PFSK-1 (cell line): ENCODE data around the gene KCNJ9.

Experiments
- FOXP2 ChIP-seq: optimal IDR thresholded peaks from 2 replicates; pipeline ENCODE3; 2011; ENCODE audit warnings: borderline replicate concordance, control low read depth, inconsistent platforms; ENCODE audit not compliant: insufficient read depth; ENCODE audit errors: extremely low read length, extremely low read depth
- POLR2AphosphoS5 ChIP-seq: IDR thresholded peaks from 2 replicates; pipeline ENCODE4 v1.6.1; 2012; ENCODE audit warnings: low read depth, mild to moderate bottlenecking, control low read depth, low read length, moderate library complexity
- REST ChIP-seq, 2 experiments: IDR thresholded peaks; 2 replicates each; pipeline versions ENCODE4 v1.6.1 to v1.8.0; 2011 to 2012; ENCODE audit warnings: low read depth in 2 of 2, low read length in 2 of 2, control low read depth in 1 of 2, inconsistent platforms in 1 of 2, mild to moderate bottlenecking in 1 of 2, moderate library complexity in 1 of 2; ENCODE audit not compliant: insufficient read depth in 1 of 2
- SIN3A ChIP-seq: IDR thresholded peaks from 2 replicates; pipeline ENCODE4 v1.6.1; 2012; ENCODE audit warnings: mild to moderate bottlenecking, low read length, moderate library complexity, borderline replicate concordance; ENCODE audit not compliant: insufficient read depth

GRCh38 chr1:160127865-160128523 is 46.7 kb downstream of the KCNJ9 start:
- no peak for TF ChIP-seq POLR2AphosphoS5
- no peak for TF ChIP-seq SIN3A
- TF ChIP-seq FOXP2 = no peak
- TF ChIP-seq REST (IDR thresholded peaks at IDR 0.05; ENCODE audit: insufficient read depth in 1 of 2, low read depth in 2 of 2, low read length in 2 of 2) = no peak
